ENCODE measurements around the gene ADAMTS20.

ADAMTS20 gene

DNA sequence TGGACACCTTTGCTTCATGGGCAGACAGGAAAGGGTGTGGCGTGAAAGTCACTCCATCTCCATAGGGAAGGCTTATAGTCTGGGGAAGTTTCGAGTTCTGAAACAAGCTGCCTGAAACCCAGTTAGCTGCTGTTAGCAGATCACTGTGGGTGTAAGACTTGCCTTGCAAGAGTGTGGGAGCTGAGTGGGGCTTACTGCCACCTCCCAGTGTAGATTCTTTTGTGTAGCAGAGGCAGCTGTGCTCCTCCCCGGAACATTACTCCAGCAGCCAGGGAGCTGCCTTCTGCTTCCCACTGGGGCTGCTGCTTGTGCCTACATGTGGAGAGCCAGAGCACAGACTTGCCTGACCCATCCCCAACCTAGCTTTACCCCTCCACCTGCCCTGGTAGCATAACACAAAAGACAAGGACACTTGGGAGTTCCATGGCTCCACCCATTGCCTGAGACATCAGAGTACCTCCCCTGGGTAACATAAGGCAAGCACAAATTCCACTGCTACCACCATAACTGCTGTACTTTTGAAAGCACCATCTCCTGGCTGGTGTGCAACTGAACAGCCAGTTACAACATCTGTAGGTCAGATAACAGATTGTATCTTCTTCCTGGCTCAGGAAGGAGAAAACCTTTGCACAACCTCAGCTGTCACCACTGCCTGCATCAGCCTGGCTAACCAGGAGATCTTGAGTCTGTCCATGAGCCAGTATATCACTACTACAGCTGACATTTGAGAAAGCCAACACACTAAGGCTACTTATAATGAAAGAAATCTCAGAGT lies 69.5 kb downstream of the ADAMTS20 start:
- no peak for DNase-seq

DNA sequence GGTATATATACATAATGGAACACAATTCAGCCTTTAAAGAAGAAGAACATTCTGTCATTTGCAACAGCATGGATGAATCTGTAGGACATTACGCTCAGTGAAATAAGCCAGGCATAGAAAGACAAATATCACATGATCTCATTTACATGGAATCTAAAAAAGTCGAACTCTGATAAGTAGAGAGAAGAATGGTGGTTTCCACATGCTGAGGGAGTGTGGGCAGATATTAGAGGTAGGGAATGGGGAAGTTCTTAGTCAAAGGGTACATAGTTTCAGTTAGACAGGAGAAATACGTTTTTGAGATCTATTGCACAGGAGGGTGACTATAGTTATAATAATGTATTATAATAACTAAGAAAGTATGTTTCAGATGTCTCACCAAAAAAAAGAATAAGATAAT lies 71.4 kb downstream of the ADAMTS20 start:
- no peak for DNase-seq

DNA sequence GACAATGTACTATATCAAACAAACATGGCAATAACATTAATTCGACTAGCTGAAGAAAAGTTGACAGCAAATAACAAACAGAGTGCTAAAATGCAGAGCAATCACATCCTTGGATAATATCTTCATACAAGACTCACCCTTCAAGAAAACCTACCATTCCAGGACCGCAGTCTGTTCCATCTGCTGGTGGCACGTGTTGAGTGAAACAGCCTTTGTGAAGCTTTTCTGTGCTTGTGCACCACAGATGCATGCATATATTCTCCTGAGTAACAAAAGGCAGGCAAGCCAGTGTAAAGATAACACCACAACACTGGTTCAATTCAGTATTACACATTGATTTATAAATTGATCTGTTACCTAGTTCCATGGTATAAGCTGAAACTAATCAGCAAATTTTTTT lies 89.3 kb downstream of the ADAMTS20 start:
- no peak for DNase-seq

DNA sequence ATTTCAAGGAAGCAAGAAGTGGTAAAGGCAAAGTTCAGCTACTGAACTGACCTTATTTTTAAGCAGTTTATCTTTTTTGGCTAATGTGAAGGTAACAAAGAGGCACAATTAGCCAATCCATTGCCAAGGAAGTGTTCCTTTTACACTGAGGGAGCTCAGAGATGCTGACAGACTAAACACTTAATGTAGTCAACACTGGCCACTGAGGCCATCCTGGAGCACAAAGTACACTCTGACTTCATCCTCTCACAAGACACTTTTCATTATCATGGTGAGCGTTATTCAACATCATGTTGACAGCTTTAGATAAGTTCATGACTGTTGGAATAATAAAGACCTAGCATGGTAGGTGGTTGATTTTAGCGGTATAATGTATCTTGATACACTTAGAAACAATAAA lies 89.9 kb downstream of the ADAMTS20 start:
- no peak for DNase-seq

DNA sequence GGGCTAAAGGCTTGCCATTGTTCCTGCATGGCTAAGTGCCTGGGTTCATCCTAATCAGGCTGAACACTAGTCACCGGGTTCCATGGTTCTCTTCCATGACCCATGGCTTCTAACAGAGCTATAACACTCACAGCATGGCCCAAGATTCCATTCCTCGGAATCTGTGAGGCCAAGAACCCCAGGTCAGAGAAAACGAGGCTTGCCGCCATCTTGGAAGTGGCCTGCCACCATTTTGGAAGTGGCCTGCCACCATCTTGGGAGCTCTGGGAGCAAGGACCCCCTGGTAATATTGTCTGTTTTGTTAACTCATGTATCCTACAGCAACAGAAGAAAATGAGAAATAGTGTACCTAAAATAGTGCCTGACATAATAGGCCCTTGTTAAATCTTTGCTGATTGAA lies 92.7 kb downstream of the ADAMTS20 start:
- no peak for DNase-seq

DNA sequence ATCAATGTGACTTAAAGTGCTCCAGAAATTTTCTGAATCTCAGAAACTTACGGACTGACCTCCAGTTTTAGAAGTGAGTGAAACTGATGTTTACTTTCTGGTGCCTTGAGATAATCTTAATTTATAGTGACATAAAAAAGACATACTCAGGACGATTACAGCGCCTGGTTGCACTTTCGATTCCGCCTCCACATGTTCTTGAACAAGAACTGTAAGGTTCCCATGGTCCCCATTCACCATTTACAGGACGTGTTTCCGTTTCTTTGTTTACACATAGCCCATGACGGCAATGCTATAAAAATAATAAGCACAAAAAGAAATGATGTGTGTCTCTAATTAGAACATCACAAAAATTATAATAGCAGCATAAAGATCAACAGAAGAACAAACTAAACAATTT lies 98.2 kb downstream of the ADAMTS20 start:
- DNase-seq = no peak

DNA sequence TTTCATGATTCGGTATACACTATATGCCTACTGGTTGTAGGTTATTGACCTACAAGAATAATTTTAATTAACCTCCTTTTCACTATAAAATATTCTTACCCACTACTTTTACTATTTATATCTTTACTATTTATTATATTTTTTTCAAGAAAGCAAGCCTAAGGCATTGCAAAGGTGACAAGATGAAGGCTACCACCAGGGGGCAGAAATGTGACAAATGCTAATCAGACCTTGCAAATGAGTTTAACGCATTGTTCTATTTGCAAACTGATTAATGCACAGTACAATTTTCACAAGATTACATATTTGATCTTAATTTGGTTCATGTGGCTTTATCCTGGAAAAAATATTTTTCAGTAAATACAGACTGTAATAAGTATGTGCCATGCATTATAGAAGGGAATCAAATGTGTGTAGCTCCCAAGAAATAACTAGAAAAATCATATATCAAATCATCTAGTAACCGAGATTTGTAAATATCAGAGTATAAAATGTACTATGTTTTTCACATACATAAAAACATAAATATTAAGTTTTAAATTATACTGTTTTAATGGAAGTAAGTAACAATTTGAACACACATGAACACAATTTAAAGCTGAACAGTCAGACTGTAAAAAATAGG lies 107.0 kb downstream of the ADAMTS20 start:
- peak; percentile 51 for DNase-seq

DNA sequence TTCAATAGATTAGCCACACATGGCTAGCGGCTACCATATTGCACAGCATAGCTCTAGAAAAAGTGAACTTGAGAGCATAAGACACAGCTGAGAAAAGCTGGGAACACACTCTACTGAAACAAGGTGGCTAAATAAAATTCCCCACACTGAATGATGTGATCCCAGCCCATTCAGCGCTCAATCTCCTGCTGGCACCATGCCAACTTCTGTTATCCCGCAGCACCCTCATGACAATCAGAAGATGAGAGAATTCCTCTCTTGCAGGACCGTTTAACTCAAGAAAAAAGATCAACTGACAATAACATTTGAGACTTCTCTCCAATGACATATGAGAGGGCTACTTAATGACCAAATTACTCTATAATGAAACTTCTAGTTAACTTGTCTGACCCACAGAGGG lies 115.4 kb downstream of the ADAMTS20 start:
- no peak for DNase-seq

DNA sequence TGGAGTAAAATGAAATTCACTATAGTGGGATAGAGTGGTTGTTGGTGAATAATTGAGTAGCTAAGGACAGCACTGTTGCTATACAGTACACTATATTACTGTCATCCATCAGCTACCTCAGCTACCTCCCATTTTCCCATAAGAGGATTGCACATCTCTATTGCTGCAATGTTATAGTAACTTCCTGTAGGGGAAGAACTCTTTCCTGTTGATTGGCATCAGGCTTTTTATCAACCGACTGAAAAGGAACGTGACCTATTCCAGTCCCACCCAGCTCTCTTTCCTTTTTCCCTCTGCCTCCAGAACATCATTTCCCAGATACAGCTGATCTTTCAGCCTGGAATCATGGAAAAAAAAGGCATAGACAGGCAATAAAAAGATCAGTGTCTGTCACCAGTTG lies 117.4 kb downstream of the ADAMTS20 start:
- DNase-seq = no peak

DNA sequence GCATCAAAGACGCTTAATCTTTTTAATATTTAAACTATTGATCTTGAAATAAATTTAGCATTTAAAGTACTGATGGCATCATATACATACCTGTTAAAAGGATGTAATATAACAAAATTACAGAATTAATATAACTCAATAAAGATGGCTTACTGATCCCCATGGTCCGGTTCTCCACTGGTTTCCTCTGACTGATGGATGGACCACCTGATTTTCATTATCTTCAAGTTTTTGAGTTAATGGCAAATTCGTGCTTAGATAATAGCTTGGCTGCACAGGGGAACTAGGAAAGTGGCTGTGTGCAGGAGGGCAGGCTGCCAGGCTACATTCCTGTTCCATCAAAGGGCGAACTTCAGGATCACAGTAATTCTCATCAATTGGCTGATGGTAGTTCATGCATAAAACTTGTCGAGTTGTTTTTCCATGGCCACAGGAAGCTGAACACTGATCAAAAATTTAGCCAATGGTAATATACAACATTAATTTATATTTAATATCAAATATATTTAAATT lies 123.9 kb downstream of the ADAMTS20 start:
- peak; percentile 2 for DNase-seq

DNA sequence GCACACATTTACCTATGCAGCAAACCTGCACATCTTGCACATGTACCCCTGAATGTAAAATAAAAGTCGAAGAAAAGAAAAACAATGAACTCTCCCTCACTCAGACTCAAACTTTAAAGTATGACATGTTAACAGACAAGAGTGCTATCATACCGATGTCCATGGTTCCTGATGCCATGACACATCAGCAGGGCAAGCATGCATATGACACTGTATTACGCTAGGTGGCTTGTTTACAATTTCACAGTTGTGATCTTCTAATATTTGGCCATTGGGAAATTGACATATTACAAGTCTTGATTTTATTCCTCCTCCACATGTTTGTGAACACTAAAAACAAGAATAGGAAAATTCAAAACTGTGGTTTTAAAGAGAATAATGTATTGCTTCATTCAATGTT lies 126.6 kb downstream of the ADAMTS20 start:
- DNase-seq = no peak

DNA sequence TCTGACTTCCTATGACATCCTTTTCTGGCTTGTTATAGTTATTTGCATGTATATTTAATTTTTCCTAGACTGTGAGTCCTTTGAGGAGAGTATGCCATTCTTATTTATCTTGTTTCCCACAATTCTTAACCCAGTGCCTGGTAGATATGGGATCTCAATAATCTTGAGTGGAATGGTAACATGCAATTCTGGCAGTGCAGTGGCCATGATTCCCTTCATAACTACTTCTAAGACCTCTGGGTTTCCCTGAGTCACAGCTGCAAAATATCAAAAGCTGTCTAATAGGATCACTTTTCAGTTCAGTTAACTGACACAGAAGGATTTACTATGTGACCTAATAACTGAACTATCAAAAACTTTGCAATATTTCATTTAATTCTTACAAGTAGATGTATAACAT lies 135.0 kb downstream of the ADAMTS20 start:
- DNase-seq = no peak

DNA sequence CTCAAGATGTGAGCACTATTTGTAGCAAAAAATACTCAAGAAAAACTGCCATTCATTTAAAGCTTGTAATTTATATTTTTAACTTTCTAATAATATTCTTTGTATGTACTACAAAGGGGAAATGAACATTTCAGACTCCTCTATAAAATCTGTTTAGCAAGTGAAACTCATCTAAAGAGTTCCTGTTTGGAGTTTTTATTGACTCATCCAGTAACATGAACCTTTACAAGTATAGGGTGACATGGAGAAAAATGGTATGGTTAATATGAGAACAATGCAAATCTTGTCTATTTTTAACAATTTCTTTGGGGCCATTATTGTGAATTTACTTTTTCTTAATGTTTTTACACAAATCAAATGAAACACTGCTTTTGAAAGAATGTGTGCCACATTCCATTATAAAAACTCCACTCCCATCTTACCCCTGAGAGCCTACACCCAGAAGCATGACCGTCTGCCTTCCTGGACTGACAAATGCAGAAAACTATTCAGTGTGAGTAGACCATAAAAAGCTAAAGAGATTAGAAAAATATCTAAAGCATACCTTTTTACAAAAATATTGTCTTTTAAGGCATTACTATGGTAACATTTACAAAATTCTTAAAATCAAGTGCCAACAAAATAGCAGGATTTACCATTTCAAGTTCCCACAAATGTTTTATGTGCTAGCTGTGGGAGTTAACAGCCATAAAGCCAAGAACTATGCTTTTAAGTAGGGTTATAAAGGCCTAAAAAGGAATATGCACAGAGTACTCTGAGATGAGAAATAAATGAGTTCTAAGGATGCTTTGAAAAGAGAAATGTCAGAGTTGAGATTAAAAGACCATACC lies 144.0 kb downstream of the ADAMTS20 start:
- DNase-seq = peak; percentile 71

DNA sequence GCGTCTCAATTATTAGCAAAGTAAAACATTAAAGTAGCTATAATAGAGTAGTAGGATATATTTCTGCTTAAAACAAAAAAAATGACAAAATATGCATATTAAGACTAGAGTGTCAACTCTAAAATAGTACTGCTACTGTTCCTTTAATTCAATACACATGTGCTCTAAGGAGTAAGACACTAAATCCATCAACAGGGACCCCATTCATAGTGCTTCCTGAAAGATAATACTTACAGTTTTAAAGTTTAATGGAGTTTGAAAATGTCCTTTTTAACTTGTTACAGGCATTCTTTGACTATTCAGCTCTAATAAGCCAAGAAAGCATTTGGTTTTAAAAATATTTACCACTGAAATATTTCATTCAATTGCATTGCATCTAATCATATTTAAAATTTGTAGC lies 145.2 kb downstream of the ADAMTS20 start:
- no peak for DNase-seq

DNA sequence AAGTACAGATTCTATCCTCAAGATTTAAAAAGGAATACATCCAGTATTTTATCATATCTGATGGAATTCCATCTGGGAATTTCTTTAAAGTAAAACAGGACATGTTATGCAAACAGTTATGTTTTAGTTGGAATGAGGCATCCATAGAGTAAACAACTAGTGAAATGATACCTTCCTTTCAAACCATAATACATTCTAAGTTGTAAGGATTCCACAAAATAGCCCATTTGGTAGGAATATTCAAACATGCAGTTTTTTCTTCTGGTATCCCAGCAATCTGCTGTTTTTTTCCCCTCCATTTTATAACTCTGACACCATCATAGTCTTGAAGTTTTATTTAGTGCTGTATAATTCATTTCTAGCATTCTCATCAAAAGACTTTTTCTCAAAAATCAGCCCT lies 149.6 kb downstream of the ADAMTS20 start:
- DNase-seq = no peak

DNA sequence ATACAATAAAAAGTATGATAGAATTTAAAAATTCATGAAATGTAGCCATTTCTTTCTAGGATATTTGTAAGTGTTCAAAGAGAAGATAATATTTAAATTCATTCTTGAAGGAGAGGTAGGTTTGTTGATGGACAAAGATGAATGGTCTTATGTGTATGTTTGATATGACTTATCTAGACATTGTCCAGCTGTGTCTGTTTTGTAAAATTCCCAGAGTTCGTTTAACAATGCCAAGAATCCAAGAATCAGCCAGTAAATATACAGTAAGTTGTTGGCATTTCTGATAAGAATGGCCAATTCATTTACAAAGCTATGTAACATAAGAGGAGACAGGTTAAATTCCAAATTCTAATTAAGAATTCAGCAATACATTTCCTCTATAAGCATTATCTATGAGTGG lies 150.9 kb downstream of the ADAMTS20 start:
- no peak for DNase-seq

DNA sequence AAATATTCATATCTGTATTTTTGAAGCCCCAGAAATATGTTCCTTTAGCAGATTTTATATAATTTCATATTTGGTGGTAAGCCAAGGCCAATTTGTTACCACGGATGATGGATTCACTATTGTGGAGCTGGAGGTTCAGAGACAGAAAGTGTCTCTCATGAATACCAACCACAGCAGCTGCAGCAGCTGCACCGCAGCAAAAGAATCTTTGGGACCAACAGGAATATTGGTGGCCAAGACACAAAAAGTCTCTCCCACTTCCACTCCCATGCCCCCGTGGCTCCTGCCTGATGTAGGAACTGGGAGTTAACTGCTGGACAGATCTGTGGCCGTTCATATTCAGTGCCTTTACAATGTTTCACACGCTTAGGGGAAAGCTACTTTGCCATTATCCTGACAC lies 155.3 kb downstream of the ADAMTS20 start:
- no peak for DNase-seq

DNA sequence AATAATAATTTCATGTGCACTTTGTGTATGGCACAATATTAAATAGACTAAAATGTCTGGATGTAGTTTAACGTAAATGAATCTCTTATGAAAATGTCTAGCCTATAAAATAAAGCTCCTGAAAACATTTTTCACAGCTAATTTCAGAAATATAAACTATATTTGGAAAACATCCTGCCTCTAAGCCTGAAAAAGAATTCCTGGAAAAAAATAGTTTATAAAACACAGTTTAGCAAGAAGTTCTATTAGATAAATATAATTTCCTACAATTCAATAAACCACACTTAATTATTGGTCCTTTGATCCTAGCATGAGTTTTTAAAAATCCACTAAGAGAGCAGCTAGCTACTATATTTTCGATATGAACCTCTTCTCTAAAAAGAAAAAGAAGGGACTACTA lies 159.9 kb downstream of the ADAMTS20 start:
- no peak for DNase-seq

DNA sequence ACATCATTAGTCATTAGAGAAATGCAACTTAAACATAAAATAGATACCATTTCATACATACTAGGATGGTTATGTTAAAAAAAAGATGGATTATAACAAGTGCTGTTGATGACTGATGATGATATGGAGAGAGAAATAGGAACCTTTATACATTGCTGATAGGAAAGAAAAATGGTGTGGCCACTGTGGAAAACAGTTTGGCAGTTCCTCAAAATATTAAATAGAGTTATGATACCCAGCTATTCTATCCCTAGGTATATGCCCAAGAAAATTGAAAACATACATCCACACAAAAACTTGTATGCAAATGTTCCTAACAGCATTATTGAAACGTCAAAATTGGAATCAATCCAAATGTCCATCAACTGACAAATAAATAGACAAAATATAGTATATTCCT lies 170.1 kb downstream of the ADAMTS20 start:
- DNase-seq = no peak

DNA sequence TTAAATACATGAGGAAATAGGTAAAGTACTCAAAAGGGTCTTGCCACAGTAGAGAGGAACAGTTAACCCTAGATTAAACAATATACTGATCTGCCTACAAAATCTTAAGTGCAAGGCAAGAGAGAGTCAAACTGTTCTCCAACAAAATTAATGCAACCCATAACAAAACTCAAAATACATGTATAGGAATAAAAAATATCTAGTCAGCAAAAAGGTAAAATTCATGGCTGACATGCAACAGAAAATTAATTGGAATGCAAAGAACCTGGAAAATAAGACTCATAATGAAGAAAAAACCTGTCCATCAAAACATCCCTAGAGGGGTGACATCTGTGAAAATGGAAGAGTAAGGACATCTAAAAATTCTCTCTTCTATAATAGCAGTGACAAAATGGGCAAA lies 173.6 kb downstream of the ADAMTS20 start:
- DNase-seq = no peak

DNA sequence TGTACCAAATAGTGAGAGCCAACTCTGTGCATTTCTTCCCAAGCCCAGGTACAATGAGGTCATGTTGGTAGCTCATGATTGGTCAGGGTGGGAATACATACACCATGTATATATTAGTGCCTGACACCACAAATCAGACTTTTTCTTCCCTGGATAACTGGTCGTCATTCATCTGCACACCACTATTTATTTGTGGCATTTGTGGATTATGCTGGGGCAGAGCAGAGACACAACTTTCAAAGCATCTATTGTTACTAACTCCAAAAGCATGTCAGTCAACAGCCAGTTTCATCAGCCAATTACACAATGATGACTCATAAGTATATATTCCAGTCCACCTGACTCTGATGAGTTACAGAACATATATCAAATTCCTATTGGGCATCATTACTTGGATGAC lies 181.7 kb downstream of the ADAMTS20 start:
- peak; percentile 60 for DNase-seq

DNA sequence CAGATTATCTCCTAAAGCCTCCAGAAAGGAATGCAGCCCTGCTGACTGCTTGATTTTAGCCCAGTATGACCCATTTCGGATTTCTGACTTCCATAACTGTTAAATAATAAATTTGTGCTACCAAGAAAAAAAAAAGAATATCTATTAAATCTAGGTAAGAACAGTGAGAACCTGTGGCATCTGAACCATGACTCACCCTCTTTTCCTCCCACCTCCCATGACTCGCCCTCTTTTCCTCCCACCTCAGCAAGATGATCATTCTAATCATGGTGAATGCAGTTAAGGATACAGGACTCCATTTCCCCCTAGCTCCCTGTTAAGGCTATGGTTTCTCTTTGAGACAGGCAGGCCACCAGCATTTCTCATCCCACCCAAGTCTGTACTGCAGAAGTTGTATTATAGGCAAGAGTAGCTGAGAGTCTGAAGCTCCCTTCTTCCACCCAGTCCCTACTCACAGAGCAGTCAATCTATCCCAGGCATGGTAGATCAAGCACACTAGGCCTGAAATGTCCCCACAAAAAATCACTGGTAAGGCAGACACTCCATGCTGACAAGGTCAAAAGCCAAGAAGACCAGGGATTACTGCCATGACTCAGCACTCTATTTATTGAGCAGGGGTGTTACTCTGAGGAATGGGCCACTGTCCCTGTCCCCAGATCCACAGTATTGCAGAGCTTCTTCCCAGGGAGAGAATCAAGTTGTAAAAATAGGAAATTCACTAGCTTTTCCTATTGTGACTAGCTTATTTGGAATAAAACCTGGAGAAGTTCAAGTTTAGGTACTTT lies 188.9 kb downstream of the ADAMTS20 start:
- no peak for DNase-seq
